ENCODE results near the gene MAPKAPK2. TPM values are rescaled to one million over a fixed set of nuclear protein-coding genes. Genes with fewer than 3 reads are reported as not detected.

MAPKAPK2 gene
- total and polyA plus RNA-seq, 2 of the 13 experiments (the other 11 are each of a cell fraction or from before 2014, with no cell fraction given): 16.6 to 34.0 TPM

DNA sequence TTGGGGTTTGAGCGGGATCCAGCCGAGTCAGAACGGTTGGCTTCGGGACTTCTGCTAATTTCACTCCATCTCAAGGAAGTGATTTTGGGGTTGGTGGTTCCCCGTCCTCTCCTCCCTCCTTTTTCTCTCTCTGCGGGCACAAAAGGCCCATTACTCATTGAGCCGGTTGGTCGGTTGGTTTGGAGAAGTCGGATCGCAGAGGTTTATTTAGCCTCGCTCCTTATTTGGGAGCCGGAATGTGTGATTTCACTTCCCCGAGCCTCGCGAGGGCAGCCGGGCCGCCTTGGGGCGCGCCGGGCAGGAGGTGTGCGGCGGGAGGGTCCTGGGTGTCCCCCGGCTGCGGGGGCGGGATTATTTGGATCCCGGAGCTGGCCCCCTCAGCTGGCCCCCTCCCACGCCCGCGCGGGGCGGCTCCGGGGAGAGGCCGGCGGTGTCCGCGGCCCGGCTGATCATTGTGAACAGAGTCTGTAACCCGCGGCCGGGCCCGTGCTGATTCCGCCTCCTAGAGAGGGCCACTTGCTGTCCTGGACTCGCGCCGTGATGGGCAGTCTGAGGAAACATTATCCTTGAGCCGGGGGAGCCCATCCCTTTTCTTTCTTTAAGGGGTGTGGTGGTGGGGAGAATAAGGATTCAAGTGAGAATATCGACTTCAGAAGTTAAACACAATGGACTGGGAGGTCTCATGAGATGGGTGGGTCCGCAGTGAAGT is 1.2 kb downstream of the MAPKAPK2 start (continued):
- TF ChIP-seq, protein P1, sequence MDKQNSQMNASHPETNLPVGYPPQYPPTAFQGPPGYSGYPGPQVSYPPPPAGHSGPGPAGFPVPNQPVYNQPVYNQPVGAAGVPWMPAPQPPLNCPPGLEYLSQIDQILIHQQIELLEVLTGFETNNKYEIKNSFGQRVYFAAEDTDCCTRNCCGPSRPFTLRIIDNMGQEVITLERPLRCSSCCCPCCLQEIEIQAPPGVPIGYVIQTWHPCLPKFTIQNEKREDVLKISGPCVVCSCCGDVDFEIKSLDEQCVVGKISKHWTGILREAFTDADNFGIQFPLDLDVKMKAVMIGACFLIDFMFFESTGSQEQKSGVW (CRISPR knock-in tag; IDR thresholded peaks at IDR 0.05; ENCODE audit: borderline replicate concordance): 0 out of 2 replicates have a peak, but pooled peaks have one; percentile 54
- TF ChIP-seq MIER3 (CRISPR knock-in tag; IDR thresholded peaks at IDR 0.05; ENCODE audit: borderline replicate concordance) (no peak), ZFY (CRISPR knock-in tag; IDR thresholded peaks at IDR 0.05) (peak; percentile 52), ZNF350 (CRISPR knock-in tag; IDR thresholded peaks at IDR 0.05; ENCODE audit: borderline replicate concordance, low read depth) (no peak), TAF1 (CRISPR knock-in tag; IDR thresholded peaks at IDR 0.05) (peak; percentile 30; the same call in 1 of the 2 replicates)

DNA sequence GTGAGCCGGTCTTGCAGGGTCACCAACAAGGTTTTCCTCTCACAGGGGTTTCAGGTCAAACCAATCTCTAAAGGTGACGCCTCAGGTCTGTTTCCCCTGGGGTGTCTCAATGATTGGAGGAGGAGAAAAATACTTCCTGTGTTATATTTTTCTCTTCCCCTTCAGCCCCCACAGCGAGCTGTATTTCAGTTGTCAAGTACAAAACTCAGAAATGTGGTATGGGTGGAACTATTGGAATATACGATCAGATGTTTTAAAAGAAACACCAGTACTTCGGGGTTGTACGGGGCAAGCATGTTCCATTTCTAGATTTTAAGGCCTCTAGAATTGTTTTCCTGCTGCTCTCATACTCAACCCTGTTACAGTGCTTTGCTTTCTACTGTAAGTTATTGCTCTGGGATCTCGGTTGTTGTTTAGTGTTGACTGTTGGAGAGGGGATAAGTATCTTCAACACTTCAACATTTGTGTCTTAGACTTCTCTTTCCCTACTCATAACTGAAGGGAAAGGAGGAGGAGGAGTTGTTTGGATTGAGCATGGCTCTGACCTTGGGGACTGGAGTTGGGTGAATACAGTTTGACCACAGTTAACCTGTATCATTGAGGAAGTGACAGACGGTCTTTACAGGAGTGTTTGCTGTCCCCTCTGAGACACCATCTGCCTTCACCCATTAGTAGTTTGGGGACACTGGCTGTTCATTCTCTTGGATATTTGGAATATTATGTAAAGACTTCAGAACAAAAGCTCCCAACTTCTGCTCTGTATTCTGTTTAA is 2.0 kb downstream of the MAPKAPK2 start:
- POLR2A ChIA-PET: interaction anchor here (1.0 kb wide), 1 partner anchor 74 kb away, joined by 3 read pairs; no protein-coding TSS in a partner anchor
- ATAC-seq (no peak), FAIRE-seq (peak; percentile 79), DNase-seq (ENCODE audit: low spot score) (no peak)
- Histone ChIP-seq H3K9me3 (ENCODE audit: low read length) (no peaks in the 10 kb centered on the region), H3K4me1 (ENCODE audit: insufficient read depth, low read length) (peaks cover 80% of the 10 kb centered on the region), H3K4me2 (ENCODE audit: low read depth, low read length) (peak overlapping the region; percentile 95), H3K9ac (ENCODE audit: insufficient read depth, low read depth, low read length) (peak overlapping the region; percentile 84), H3K27ac (ENCODE audit: extremely low read length, insufficient read depth, low read length) (peak overlapping the region; percentile 84), H2AFZ (ENCODE audit: low read length) (no peak overlapping the region), H3K79me2 (ENCODE audit: insufficient read depth, low read length) (peaks cover 52% of the 10 kb centered on the region), H4K20me1 (ENCODE audit: insufficient read depth, low read length) (peaks cover 45% of the 10 kb centered on the region), H3K36me3 (replicated peaks in 1 of 2; ENCODE audit: control insufficient read depth in 1 of 2, insufficient read depth in 2 of 2, low read length in 2 of 2) (peaks cover 0 to 1% of the 10 kb centered on the region in 2 experiments; a peak in 1 of 5 replicates), H3K4me3 (replicated peaks in 1 of 3; ENCODE audit: insufficient read depth in 1 of 3, low read depth in 2 of 3, low read length in 3 of 3) (peak overlapping the region; percentile 66 to 91 (median 88)), H3K27me3 (ENCODE audit: control insufficient read depth in 1 of 2, insufficient read depth in 2 of 2, low read length in 2 of 2) (peaks cover 2 to 10% of the 10 kb centered on the region in 2 experiments; a peak in 3 of 5 replicates)
- CTCF ChIA-PET (ENCODE audit: low intra/inter-chr PET ratio, low total read pairs): no interaction called here
- in situ Hi-C loops (cut with HindIII; ENCODE audit: extremely low pct_ligation_motif_present, low pct_unique_long_range_greater_than_20kb) (no loop called here), intact Hi-C loops (cut with micrococcal nuclease; ENCODE audit: unreplicated experiment) (no loop called here)
- under 1% methylated on average over 7 of the region's 8 CpGs for WGBS (ENCODE audit: low lambda C conversion rate)
- BruUV-seq (replicated peaks): no TSS peak
- TF ChIP-seq MED8 (CRISPR knock-in tag; IDR thresholded peaks at IDR 0.05; ENCODE audit: insufficient replicate concordance) (no peak), NFE2L2 (IDR thresholded peaks at IDR 0.05; ENCODE audit: low read length) (no peak), ASH2L (IDR thresholded peaks at IDR 0.05; ENCODE audit: insufficient read length, low read depth, low read length) (no peak), ZNF329 (CRISPR knock-in tag; IDR thresholded peaks at IDR 0.05; ENCODE audit: low read depth) (no peak), SP5 (CRISPR knock-in tag; IDR thresholded peaks at IDR 0.05; ENCODE audit: borderline replicate concordance, low read depth) (no peak), ZNF569 (CRISPR knock-in tag; IDR thresholded peaks at IDR 0.05; ENCODE audit: borderline replicate concordance) (no peak), KDM6A (CRISPR knock-in tag; IDR thresholded peaks at IDR 0.05; ENCODE audit: low read depth) (no peak), ERF (CRISPR knock-in tag; IDR thresholded peaks at IDR 0.05) (no peak), RARA (CRISPR knock-in tag; IDR thresholded peaks at IDR 0.05) (no peak), ELF3 (CRISPR knock-in tag; IDR thresholded peaks at IDR 0.05) (0 out of 2 replicates have a peak, but pooled peaks have one; percentile 27)
- TF ChIP-seq, protein P2, sequence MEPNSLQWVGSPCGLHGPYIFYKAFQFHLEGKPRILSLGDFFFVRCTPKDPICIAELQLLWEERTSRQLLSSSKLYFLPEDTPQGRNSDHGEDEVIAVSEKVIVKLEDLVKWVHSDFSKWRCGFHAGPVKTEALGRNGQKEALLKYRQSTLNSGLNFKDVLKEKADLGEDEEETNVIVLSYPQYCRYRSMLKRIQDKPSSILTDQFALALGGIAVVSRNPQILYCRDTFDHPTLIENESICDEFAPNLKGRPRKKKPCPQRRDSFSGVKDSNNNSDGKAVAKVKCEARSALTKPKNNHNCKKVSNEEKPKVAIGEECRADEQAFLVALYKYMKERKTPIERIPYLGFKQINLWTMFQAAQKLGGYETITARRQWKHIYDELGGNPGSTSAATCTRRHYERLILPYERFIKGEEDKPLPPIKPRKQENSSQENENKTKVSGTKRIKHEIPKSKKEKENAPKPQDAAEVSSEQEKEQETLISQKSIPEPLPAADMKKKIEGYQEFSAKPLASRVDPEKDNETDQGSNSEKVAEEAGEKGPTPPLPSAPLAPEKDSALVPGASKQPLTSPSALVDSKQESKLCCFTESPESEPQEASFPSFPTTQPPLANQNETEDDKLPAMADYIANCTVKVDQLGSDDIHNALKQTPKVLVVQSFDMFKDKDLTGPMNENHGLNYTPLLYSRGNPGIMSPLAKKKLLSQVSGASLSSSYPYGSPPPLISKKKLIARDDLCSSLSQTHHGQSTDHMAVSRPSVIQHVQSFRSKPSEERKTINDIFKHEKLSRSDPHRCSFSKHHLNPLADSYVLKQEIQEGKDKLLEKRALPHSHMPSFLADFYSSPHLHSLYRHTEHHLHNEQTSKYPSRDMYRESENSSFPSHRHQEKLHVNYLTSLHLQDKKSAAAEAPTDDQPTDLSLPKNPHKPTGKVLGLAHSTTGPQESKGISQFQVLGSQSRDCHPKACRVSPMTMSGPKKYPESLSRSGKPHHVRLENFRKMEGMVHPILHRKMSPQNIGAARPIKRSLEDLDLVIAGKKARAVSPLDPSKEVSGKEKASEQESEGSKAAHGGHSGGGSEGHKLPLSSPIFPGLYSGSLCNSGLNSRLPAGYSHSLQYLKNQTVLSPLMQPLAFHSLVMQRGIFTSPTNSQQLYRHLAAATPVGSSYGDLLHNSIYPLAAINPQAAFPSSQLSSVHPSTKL (CRISPR knock-in tag; IDR thresholded peaks at IDR 0.05): 0 out of 2 replicates have a peak, but pooled peaks have one; percentile 15
